ENCODE results near the gene IGF1R.

GRCh38 chr15:98663606-98664005 is 15.3 kb downstream of the IGF1R start:
- TF ChIP-seq POLR2A (IDR thresholded peaks at IDR 0.05; ENCODE audit: low read length) (no peak), GATA1 (IDR thresholded peaks at IDR 0.05; ENCODE audit: low read depth, low read length) (no peak)
